Activated T-cell treated with anti-CD3 and anti-CD28 coated beads, Interleukin-2, amount 50 U/mL, for 72 hours (primary cell): Measurements from ENCODE around the gene MED26. TPM values are rescaled to one million over a fixed set of nuclear protein-coding genes. Genes with fewer than 3 reads are reported as not detected.
"Not testable (repeated sequence)": the region's sequence is repeated elsewhere in the genome, so short reads cannot be mapped to it uniquely, and the experiment has no call there.

Experiments
- ATAC-seq, 2 donors: fragments of 150-1000 bp; cut with Tn5 transposase; replicated peaks in 1 of 2; 2 replicates each; pipeline ENCODE4 v1.10.0; 2021; ENCODE audit warnings: moderate library complexity in 2 of 2, mild to moderate bottlenecking in 1 of 2
- DNase-seq, 2 donors: peaks; one replicate each; pipeline ENCODE4 v3.0.0; 2021 to 2022; ENCODE audit warnings: mixed read lengths in 1 of 2
- H3K27ac Mint-ChIP-seq: one replicate; pipeline ENCODE4 v1.8.0; 2022; ENCODE audit warnings: mild to moderate bottlenecking, moderate library complexity, mixed read lengths
- H3K27me3 Mint-ChIP-seq: one replicate; pipeline ENCODE4 v1.8.0; 2022; ENCODE audit warnings: low read depth, mixed read lengths
- H3K36me3 Mint-ChIP-seq, 2 donors: one replicate each; pipeline ENCODE4 v1.8.0; 2022; ENCODE audit warnings: mixed read lengths in 2 of 2, mild to moderate bottlenecking in 1 of 2; ENCODE audit not compliant: insufficient read depth in 2 of 2
- H3K4me1 Mint-ChIP-seq: one replicate; pipeline ENCODE4 v1.8.0; 2022; ENCODE audit warnings: low read depth, mixed read lengths
- H3K4me3 Mint-ChIP-seq, 2 donors: one replicate each; pipeline ENCODE4 v1.8.0; 2022; ENCODE audit warnings: mild to moderate bottlenecking in 2 of 2, mixed read lengths in 2 of 2, moderate library complexity in 2 of 2
- H3K9me3 Mint-ChIP-seq, 2 donors: one replicate each; pipeline ENCODE4 v1.8.0; 2022; ENCODE audit warnings: mixed read lengths in 2 of 2
- total RNA-seq, 2 donors: library from RNA; stranded (reverse); gene quantifications; one replicate each; pipeline ENCODE4 v1.2.3, GENCODE V29; 2022

The MED26 gene
- total RNA-seq: 10 to 100 TPM; 18.6 to 20.2 TPM

GRCh38 chr19:16628183-16628983 is at the start of gene MED26:
MED26 (minus strand) TSS chr19:16628204; CDS start chr19:16627943, 261 bp downstream.
- ATAC-seq: peak; percentile 91 to 94
- Mint-ChIP-seq H3K27ac (peak within 1 kb of the TSS; percentile 95), H3K9me3 (no peaks in the 10 kb centered on the region), H3K4me3 (peak within 1 kb of the TSS; percentile 91 to 99), H3K36me3 (peaks cover 6 to 22% of the 10 kb centered on the region in 2 donors), H3K4me1 (peaks cover 56% of the 10 kb centered on the region), H3K27me3 (no peaks in the 10 kb centered on the region)
- peak; percentile 95 to 98 for DNase-seq

GRCh38 chr19:16677055-16677454 is 49.1 kb upstream of the MED26 start:
- DNase-seq: no peak
- Mint-ChIP-seq H3K27ac (no peak overlapping the region), H3K27me3 (no peaks in the 10 kb centered on the region), H3K4me1 (no peaks in the 10 kb centered on the region), H3K4me3 (no peak overlapping the region), H3K36me3 (peaks cover 3% of the 10 kb centered on the region in 2 donors), H3K9me3 (peaks cover 2 to 4% of the 10 kb centered on the region in 2 donors)
- no peak for ATAC-seq

- H3K4me1 Mint-ChIP-seq: no peaks in the 10 kb centered on the region
- ATAC-seq (no peak), DNase-seq (no peak)
- peaks cover 1 to 3% of the 10 kb centered on the region in 2 donors for H3K9me3 Mint-ChIP-seq
- no peak overlapping the region for H3K27ac Mint-ChIP-seq
- H3K27me3 Mint-ChIP-seq: no peaks in the 10 kb centered on the region
- H3K4me3 Mint-ChIP-seq: no peak overlapping the region
- peaks cover 2 to 3% of the 10 kb centered on the region in 2 donors for H3K36me3 Mint-ChIP-seq
These were observed 48.2 kb upstream of the MED26 start for GRCh38 chr19:16676101-16676798.

GRCh38 chr19:16673839-16674238 is 45.8 kb upstream of the MED26 start:
- ATAC-seq, H3K9me3 Mint-ChIP-seq, DNase-seq, H3K27ac Mint-ChIP-seq, H3K4me3 Mint-ChIP-seq, H3K27me3 Mint-ChIP-seq, H3K36me3 Mint-ChIP-seq, H3K4me1 Mint-ChIP-seq: not testable (repeated sequence)

GRCh38 chr19:16673231-16673630 is 45.2 kb upstream of the MED26 start:
- Mint-ChIP-seq H3K4me1 (no peaks in the 10 kb centered on the region), H3K4me3 (no peak overlapping the region), H3K27me3 (no peaks in the 10 kb centered on the region), H3K36me3 (no peaks in the 10 kb centered on the region), H3K9me3 (no peaks in the 10 kb centered on the region), H3K27ac (no peak overlapping the region)
- DNase-seq (no peak), ATAC-seq (no peak)

GRCh38 chr19:16671652-16672274 is 43.8 kb upstream of the MED26 start:
- Mint-ChIP-seq H3K36me3 (no peaks in the 10 kb centered on the region), H3K4me3 (no peak overlapping the region), H3K4me1 (no peaks in the 10 kb centered on the region), H3K9me3 (no peaks in the 10 kb centered on the region), H3K27me3 (no peaks in the 10 kb centered on the region), H3K27ac (no peak overlapping the region)
- DNase-seq (no peak), ATAC-seq (no peak)

- Mint-ChIP-seq H3K4me3 (no peak overlapping the region), H3K4me1 (no peaks in the 10 kb centered on the region), H3K36me3 (no peaks in the 10 kb centered on the region), H3K27me3 (no peaks in the 10 kb centered on the region), H3K9me3 (no peaks in the 10 kb centered on the region), H3K27ac (no peak overlapping the region)
- DNase-seq (no peak), ATAC-seq (no peak)
These were observed 42.3 kb upstream of the MED26 start for GRCh38 chr19:16670291-16670690.

GRCh38 chr19:16668702-16669101 is 40.7 kb upstream of the MED26 start:
- not testable (repeated sequence) for H3K4me3 Mint-ChIP-seq, ATAC-seq, H3K36me3 Mint-ChIP-seq, H3K27me3 Mint-ChIP-seq, H3K4me1 Mint-ChIP-seq, H3K27ac Mint-ChIP-seq, H3K9me3 Mint-ChIP-seq, DNase-seq

GRCh38 chr19:16668176-16668575 is 40.2 kb upstream of the MED26 start:
- no peaks in the 10 kb centered on the region for H3K36me3 Mint-ChIP-seq
- peaks cover 6% of the 10 kb centered on the region for H3K27me3 Mint-ChIP-seq
- DNase-seq (no peak), ATAC-seq (no peak)
- no peak overlapping the region for H3K27ac Mint-ChIP-seq
- no peaks in the 10 kb centered on the region for H3K4me1 Mint-ChIP-seq
- H3K9me3 Mint-ChIP-seq: no peaks in the 10 kb centered on the region
- no peak overlapping the region for H3K4me3 Mint-ChIP-seq

- Mint-ChIP-seq H3K4me3 (peak overlapping the region; percentile 81 to 86), H3K36me3 (peaks cover 5 to 11% of the 10 kb centered on the region in 2 donors), H3K4me1 (peaks cover 29% of the 10 kb centered on the region), H3K9me3 (no peaks in the 10 kb centered on the region), H3K27me3 (peaks cover 6% of the 10 kb centered on the region), H3K27ac (no peak overlapping the region)
- DNase-seq (peak; percentile 4 to 18), ATAC-seq (no peak)
These were observed 33.6 kb upstream of the MED26 start for GRCh38 chr19:16661480-16662034.

- peak; percentile 62 to 70 for DNase-seq
- peak; percentile 8 to 21 for ATAC-seq
- Mint-ChIP-seq H3K9me3 (no peaks in the 10 kb centered on the region), H3K4me1 (peaks cover 29% of the 10 kb centered on the region), H3K4me3 (peak within 1 kb of the TSS; percentile 86 to 92), H3K36me3 (peaks cover 5 to 11% of the 10 kb centered on the region in 2 donors), H3K27ac (peak within 1 kb of the TSS; percentile 82), H3K27me3 (peaks cover 6% of the 10 kb centered on the region)
These were observed 32.9 kb upstream of the MED26 start, which contains the start of gene TMEM38A for GRCh38 chr19:16660763-16661479. TMEM38A (plus strand) TSS chr19:16661139; CDS start chr19:16661218, 79 bp downstream.

GRCh38 chr19:16659832-16660708 is 32.1 kb upstream of the MED26 start, which contains the start of gene SMIM7:
SMIM7 (minus strand) TSS chr19:16660144; CDS start chr19:16660110, 34 bp downstream.
- no peaks in the 10 kb centered on the region for H3K9me3 Mint-ChIP-seq
- peak within 1 kb of the TSS; percentile 86 to 92 for H3K4me3 Mint-ChIP-seq
- peak within 1 kb of the TSS; percentile 90 for H3K27ac Mint-ChIP-seq
- peak; percentile 99 for DNase-seq
- peaks cover 6% of the 10 kb centered on the region for H3K27me3 Mint-ChIP-seq
- peaks cover 5 to 11% of the 10 kb centered on the region in 2 donors for H3K36me3 Mint-ChIP-seq
- peaks cover 29% of the 10 kb centered on the region for H3K4me1 Mint-ChIP-seq
- peak; percentile 98 for ATAC-seq
